HG03571 (cell line): ENCODE measurements around the gene ELOVL3.

Experiments used
- ATAC-seq: cut with Tn5 transposase; IDR thresholded peaks from one replicate; pipeline ENCODE4 v1.9.1; 2021; ENCODE audit not compliant: unreplicated experiment

Gene ELOVL3

DNA sequence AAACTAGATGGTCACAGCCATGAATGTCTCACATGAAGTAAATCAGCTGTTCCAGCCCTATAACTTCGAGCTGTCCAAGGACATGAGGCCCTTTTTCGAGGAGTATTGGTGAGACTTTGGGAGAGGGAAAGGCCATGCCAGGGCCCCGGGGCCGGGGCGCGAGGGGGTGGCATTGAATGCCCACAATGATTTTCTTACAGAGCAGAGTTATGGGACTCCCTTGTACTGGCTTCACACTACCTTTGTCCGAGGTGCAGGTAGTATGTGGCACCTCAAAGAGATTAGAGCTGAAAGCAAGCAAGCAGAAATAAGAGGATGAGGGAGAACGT lies 407 bp downstream of the ELOVL3 start:
- ATAC-seq: no peak

DNA sequence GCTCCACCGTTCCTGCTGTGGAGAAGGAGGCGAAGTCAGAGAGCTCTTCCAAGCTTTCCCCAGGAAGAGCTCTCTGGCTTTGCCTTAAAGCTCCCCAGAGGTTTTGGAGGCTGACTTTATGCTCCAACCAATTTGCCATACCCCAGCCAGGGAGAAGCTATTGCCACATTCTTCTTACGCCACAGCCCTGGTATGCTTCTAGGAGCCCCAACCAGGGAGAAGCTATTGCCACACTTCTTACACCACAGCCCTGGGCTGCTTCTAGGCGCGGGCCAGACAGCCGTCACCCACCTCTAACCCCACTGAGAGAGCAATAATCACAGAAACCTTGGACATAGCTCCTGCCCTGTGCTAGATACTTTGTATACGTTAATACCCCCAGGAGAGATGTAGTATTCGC lies 951 bp downstream of the ELOVL3 start:
- ATAC-seq: no peak

DNA sequence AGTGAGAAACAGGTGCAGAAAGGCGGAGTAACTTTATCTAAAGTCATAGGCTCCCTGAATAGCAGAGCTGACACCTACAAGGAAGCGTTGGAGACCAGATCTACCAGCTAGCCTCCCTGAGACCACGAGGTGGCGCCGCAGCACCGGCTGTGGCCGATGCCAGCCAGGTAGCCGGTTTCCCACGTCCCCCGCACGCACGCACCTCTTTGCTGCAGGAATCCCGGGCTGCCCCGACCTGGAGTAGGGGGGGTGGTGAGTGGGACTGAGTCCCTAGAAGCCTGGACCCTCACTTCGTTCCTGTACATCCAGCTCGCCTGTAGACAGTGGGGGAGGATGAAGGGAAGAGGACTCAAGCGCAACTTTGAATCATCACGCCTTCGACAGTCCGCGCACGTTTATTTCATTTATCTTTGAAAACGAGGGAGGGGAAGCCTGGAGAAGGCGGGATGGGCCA lies 3.7 kb downstream of the ELOVL3 start:
- ATAC-seq: no peak

DNA sequence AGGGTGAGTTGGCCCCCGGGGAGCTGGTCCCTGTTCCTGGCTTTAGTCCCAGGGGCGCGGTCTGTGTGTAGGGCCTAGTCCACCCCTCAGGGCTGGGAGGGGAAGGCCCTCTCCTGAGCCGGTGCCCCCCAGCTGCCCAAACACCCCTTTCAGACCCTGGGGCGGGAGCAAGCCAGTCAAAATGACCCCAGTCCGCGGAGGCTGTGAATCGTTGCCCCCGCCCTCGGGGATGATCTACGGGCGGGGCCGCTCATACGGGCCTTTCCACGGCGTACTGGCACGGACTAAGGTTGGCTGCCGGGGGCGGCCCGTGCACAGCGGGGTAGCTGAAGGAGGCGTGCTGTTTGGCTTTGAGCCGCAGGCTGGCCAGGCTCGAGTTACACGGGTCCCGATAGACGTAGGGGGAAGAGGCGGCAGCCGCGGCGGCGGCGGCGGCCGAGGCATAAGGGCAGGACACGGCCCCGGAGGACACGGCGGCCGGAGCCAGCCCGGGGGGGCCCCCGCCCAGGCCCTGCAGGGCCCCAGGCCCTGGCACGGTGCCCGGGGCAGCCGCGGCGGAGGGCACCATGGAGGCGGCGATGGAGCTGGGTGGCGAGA lies 4.3 kb downstream of the ELOVL3 start:
- no peak for ATAC-seq

DNA sequence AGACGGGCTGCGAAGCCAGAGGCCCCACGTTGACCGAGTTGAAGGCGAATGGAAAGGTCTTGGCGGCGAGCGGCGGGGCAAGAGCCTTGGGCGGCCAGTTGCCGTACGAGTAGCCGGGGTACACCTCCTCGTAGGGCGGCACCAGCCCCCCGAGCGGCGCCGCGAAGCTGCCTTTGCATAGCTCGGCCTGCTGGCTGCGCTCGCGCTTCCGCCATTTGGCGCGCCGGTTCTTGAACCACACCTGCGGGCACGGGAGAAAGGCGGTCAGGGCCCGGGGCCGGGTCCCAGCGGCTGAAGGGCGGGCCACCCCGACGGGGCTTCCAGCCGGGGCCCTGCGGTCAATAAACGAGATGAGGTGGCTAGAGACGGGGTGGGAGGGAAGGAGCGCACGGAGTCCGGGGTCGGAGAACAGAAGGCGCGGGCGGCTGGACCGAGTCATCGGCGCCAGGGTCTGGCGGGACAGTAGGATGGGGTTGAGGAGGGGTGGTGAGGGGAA lies 4.8 kb downstream of the ELOVL3 start:
- ATAC-seq: no peak

DNA sequence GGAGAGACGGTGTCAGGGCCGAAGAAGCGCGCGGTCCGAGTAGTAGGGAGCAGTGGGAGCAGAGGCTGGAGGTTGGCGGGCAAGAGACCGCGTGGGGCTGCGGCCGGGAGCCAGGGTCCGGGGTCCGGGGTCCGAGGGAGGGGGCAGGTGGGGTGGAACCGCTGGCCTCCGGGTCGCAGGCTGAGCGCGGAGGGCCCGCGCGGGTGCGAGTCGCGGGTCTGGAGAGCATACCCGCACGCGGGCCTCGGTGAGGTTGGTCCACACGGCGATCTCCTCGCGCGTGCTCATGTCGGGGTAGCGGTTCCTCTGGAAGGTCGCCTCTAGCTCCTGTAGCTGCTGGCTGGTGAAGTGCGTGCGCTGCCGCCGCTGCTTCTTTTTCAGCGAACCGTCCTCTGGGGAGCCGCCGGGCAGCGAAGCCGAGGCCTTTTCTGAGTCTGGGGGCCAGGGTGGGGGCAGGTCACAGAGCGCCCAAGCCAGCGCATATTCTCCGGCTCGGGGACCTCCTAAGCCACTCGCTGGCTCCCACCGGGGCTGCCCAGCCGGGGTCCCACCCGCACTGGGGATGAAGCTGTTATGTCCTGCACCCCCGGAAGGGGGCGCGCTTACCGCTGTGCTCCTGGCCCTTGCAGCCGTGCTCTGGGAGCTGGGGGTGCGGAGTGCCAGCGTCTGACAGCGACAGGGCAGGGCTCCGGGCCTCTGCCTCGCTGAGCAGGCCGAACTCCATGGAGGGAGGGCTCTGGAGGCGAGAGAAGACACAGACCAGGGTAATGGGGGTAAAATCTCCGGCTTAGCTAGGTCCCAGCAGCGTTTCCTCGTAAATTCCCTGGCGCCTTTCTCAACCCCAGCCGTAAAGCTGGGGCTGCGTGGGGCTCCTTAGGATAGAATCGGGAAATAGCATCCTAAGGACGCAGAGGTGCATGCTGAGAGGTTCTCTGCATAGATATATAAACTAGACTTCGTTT lies 5.5 kb downstream of the ELOVL3 start:
- no peak for ATAC-seq

DNA sequence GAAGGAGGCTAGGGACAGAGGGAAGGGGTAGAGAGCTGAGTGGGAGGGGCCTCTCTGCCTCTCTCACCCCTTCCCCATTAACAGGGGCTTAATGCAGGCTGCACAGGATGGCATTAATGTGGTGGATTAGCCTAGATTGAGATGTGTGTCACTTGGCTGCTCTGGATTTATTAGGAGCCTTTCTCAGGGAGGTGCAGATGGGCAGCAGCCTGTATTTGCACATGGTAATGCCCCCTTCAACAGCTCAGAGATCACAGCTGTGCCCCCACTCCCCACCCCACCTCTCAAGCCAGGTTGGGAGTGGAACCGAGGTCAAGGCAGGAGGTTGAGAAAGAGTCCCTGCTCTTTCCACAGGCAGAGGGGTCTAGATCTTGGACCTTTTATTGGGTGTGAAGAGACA lies 7.9 kb downstream of the ELOVL3 start:
- ATAC-seq: no peak

DNA sequence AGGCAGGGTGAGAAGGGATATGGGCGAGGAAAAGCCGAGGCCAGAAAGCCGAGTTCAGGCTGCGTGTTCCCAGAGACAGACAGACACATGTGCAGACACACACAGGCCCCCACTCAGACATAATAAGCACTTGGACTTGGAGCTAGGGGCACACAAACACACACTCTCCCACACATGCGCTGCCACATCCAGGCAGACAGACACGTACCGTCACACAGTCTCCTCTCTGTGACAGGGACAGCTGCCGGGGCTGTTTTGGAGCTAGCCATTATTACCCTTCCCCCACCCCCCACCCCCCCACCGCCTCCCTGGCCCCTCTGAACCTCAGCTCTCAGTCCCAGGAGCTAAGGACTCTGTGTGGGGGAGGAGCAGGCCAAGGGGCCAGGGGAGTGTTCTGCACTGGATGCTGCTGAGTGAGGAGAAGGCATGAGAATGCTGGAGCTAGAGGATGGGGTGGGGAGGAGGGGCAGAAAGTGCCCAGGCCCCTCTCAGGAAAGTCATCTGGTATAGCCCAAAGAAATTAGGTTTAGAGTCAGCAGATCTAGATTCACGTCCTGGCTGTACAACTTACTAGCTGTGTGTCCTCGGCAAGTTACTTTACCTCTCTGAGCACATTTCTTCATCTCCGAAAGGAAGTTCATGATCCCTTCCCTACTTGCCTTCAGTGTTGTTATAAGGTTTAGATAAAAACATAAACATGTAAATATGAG lies 8.9 kb downstream of the ELOVL3 start:
- no peak for ATAC-seq

DNA sequence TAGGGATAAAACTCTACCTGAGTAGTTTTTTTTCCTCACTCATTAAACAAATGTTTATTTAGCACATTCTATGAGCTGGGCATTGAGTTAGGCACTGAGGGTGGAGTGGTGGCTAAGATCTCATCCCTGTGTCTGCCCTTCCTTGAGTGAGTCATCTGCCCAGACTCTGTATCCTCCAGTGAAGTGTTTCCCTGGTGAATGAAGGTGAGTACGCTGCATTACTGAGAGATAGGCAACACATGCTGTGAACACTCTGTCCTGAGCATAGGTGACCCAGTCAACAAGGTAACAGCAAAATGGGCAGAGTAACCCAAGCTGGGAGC lies 9.5 kb downstream of the ELOVL3 start:
- ATAC-seq: no peak

DNA sequence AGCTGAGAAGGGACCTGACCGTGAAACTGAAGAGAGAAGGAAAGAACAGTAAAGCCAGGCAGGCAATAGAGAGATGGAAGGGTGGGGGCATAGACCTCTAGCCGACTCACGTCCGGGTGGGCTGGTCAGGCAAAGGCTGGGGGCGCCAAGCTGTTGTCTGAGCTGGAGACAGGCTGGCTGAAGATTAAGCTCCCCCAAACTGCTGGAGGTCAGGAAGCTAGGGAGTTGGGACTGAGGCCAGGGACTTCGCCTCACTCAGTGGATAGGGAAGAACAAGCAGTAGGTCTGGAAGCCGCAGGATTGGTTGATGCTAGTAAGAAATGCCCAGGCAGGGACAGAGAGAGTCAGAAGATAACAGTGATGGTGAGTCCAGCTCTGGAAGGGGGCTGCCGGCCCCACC lies 9.9 kb downstream of the ELOVL3 start:
- no peak for ATAC-seq

DNA sequence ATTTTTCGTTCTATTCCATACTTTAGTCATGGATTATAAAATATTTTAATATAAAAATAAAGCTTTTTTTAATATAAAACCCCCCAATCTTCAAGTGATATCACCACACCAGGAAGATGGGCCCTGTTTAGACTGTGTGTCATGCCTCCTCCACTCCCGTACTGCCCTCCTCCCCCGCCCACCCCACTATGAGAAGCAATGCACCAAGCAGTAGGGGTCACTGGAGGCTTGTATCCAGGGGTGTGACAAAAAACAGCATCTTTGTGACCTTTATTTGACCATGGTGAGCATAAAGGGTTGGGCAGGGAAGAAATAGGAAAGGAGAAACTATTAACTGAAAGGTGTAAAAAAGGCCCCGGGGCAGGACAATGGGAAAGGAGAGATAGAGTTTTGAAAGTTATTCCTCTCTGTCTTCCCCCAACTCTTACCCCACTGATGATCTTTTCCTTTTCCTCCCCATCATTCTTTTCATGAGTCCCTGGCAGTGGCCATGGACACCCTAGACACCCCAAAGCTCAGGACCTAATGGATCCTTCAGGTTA lies 11.7 kb downstream of the ELOVL3 start:
- ATAC-seq: no peak

DNA sequence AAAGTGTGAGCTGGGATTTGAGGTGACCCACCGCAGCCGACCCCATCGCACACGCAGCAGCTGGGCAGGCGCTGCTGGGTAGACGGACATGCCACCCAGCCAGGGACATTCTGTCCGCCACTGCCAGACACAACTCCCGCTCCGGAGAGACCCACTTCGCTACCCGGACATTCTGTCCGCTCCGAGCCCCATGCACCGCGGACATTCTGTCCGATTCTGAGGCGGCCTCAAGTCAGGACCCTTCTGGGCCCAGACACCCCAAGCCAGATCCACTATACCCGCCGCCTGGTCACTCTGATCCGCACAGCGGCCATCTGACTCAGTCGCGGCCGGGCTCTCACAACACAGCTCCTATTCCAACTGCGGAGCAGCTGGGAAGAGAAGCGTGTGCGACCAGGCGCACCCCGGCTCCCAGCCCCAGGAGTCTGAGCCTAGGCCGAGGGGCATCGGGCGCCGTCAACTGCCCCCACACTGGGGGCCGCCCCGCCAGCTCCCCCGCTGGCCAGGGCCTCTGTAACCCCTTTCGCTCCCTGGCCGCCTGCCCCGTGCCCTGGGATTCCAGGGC lies 14.4 kb downstream of the ELOVL3 start:
- ATAC-seq: no peak

DNA sequence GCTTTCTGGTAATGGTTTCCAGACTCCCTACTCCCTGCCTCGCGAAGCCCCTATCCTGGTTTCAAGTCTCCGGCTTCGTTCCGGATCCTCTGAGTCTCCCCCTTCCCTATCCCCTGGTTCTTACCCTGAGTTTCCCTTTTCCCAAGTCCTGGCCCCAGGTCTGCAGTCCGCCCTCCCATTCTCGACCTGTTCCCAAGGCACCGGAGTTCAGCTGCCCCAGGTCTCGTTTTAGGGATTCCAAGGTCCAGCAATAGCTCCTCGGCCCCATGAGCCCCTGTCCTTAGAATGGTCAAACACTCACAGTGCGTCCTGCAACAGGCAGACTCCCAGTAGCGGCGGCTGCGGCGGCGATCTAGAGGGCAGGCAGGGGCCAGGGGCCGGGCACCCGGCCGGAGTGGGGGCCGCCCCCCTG lies 14.9 kb downstream of the ELOVL3 start:
- no peak for ATAC-seq

DNA sequence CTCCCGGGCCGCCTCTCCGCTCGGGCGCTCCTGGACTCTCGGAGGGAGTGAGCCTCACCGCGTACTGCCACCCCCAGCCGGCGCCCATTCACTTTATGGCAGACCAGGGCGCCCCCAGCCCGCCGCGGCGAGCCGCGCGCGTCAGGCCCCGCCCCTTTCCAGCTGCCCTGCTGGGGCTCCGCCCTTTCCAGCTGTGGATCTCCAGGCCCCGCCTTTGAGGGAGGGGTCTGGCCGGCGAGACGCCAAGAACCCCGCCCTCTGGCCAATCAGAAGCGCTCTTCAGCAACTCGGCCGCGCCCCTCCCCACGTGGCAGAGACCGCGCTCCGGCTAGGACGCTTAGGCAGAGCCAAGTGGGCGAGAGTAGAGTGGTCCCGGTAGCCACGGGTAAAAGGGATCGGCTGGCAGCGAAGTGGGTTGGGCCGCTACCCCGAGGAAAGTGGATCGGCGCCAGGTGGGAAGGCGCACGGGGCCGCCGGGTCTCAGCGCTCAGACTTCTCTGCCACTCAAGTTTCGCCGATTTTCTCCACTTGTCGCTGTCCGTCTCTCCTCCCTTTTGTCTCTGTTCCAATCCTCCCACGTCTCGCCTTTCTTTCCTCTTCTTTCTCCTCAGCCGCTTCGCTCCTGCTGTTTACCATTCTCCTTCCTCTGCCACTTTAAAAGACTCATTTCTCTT lies 15.5 kb downstream of the ELOVL3 start, which contains the start of gene PITX3:
Gene PITX3 (minus strand): TSS at position 69 of the 674 bp plus-strand sequence. CDS start 9,432 bp downstream, outside the sequence.
- peak; percentile 36 for ATAC-seq

DNA sequence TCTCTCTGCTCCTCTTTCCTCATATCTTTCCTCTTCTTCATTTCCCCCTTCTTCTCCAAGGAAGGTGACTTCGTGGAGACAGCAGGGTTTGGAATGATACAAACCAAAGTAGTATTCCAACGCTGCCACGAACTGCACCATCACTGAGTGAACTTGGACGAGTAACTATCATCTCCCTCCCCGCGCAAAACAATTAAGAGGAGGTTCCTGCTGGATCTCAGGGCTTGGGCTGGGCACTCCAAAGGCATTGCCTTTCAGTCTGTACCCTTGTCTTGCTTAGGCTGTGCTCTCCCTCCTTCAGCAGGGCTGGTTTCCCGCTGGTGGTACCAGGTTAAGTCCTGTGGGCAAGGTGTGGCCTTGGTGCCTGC lies 16.0 kb downstream of the ELOVL3 start:
- ATAC-seq: no peak

DNA sequence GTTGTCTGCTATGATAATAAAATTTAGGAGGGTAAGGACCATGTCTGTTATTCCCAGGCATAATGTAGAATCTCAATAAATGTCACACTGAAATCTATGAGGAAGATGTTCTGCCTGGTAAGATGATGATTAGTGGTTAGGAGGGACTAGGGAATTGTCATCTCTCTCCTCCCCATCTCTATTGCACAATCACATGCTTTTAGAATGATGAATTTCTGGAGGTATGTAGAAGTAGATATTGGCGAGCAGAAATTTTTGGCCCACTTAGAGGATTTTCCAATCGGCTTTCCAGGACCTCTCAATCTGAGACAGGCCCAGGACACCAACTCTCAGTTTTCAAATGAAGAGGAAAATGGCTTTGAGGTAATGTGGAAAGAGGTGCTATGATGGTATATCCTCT lies 17.2 kb downstream of the ELOVL3 start:
- no peak for ATAC-seq

DNA sequence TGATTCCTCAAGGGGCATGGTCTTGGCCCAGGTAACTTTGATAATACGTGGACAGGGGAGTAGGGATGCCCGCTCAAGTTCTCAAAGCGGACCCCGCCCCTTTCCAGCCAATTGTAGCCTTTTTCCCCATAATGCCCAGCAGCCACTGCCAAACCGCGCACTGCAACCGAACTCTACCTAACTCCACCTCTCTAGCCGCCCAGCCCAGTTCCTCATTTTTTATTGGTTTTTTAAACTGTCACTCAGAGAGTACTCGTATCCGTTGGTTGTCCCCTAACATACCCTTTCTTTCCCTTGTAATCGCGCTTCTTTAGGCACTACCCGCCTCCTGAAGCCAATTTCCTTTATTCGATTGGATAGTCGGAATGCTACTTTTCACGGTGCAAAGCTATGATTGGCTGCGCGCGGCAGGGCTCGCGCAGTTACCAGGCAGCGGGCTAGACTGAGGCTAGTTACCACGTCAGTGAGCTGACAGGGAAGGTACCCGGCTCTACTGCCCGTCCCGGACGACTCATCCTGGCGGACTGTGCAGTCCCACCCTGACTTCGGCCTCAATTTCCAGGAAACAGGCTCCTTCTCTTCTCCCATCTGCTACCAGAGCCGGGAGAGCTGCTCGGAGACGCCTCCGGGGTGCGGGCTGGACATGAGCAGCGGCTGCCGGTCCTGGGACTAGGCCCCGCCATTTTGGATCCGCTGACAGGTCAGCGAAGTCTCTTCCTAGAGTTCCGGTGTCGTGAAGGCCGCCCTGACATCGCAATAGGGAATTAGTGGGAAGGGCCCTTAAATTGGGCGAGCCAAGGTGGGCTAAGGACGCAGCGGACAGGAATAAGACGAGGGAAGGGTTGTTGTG lies 19.2 kb downstream of the ELOVL3 start, which contains the start of gene GBF1:
Gene GBF1 (plus strand): TSS at position 451 of the 850 bp plus-strand sequence. CDS start 13,407 bp downstream, outside the sequence.
- ATAC-seq: peak; percentile 88

DNA sequence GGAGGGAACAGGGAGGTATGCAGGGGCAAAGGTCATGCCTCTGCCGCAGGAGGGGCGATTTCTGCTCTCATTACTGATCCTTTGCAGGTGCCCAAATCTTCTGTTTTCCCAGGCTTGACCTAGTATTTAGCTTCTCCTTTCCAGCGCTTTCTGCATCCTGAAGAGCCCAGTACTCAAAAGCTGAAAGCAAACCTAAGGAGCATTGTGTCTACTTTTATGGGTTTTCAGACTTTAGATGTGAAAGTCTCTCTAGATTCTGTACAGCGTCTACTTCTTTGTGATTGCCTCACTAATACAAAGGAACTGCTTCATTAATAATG lies 19.8 kb downstream of the ELOVL3 start:
- no peak for ATAC-seq

DNA sequence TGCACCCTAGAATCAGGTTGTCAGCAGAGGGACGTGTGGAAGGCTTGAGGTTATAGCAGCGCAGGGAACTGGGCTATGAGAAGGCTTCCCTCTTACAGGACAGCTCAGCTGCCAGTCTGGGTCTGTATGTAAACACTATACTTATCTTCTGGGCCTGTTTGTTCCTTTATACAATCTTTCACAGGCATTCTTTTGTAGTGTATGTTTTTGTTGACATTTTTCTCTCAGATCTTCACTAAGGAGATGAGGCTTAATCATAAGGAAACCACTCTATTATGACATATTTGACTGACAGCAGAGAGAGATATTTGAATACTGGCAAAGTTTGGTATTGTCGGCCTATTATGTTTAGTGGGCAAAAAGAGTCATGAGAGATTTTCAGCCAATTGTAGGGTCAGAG lies 20.2 kb downstream of the ELOVL3 start:
- ATAC-seq: no peak

DNA sequence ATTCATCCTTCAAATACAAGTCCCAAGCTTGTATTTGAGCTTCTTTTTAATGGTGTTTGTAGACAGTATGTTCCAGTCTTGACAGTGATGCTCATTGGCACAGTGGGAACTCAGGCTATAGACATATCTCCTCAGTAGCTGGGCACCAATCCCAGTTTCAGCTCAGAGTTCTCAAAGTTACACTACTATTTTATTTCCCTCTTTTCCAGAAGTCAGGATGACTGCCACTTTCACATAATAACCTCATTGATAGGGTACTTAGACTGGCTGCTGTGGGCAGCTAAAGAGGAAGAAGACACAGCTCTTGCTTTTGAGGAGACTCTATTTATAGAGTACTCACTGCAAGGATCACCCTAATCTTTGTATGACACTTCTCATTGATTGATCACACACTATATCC lies 21.6 kb downstream of the ELOVL3 start:
- ATAC-seq: no peak
